GM12892 (cell line): ENCODE data around the gene ABCB10.

Experiments used
- POLR2A ChIP-seq: IDR thresholded peaks from 2 replicates; pipeline ENCODE4 v1.6.1; 2011; ENCODE audit warnings: low read depth, low read length, control low read depth
- POLR2AphosphoS5 ChIP-seq: IDR thresholded peaks from 2 replicates; pipeline ENCODE4 v1.6.1; 2011; ENCODE audit warnings: low read depth, low read length, control low read depth
- TAF1 ChIP-seq: IDR thresholded peaks from 2 replicates; pipeline ENCODE4 v1.6.1; 2011; ENCODE audit warnings: low read depth, mild to moderate bottlenecking, control low read depth, low read length, borderline replicate concordance

DNA sequence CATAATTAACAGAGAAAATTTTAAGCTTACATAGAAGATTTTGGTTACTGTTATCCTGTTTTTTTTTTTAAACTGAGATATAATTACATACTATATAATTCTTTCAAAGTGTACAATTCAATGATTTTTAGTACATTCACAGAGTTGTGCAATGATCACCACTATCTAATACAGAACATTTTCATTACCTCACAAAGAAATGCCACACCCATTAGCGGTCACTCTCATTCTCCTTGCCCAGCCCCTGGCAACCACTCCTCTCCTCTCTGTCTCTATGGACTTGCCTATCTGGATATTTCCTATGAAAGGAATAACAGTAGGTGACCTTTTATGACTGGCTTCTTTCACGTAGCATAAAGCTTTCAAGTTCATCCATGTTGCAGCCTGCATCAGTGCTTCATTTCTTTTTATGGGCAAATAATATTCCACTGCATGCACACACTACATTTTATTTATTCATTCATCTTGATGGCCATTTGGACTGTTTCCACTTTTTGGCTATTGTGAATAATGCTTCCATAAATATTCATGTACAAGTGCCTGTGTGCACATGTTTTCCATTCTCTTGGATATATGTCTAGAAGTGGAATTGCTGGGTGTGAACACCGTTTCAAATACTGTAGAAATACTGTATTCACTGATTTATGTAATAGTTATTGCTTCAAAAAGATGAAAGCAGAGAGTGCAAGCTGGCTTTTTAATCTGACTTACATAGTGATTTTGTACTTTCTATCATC, 40.9 kb upstream of the ABCB10 start:
- TF ChIP-seq POLR2AphosphoS5 (no peak), POLR2A (no peak), TAF1 (no peak)
